Neuronal stem cell (in vitro differentiated cells): ENCODE data around the gene ENOX1.

Experiments
- DNase-seq: peaks from one replicate; pipeline ENCODE4 v3.0.0-alpha.2; 2013; ENCODE audit warnings: low spot score
- H2AFZ ChIP-seq: one replicate; pipeline ENCODE4 v1.6.1; 2013; ENCODE audit warnings: mild to moderate bottlenecking, low read length, inconsistent platforms
- H2AK5ac ChIP-seq: 2 replicates; pipeline ENCODE4 v1.6.1; 2013; ENCODE audit warnings: low read depth, mild to moderate bottlenecking, inconsistent platforms, low read length, moderate library complexity, mixed read lengths
- H2BK120ac ChIP-seq: 2 replicates; pipeline ENCODE4 v1.6.1; 2013; ENCODE audit warnings: low read depth, mild to moderate bottlenecking, inconsistent platforms, low read length, moderate library complexity, mixed read lengths
- H2BK12ac ChIP-seq: one replicate; pipeline ENCODE4 v1.6.1; 2013; ENCODE audit warnings: low read length, inconsistent platforms
- H2BK15ac ChIP-seq: 2 replicates; pipeline ENCODE4 v1.6.1; 2013; ENCODE audit warnings: mild to moderate bottlenecking, low read length, inconsistent platforms, mixed read lengths
- H2BK5ac ChIP-seq: one replicate; pipeline ENCODE4 v1.6.1; 2013; ENCODE audit warnings: inconsistent platforms, mild to moderate bottlenecking, low read length, moderate library complexity
- H3K14ac ChIP-seq: one replicate; pipeline ENCODE4 v1.6.1; 2013; ENCODE audit warnings: low read length, inconsistent platforms
- H3K18ac ChIP-seq: 2 replicates; pipeline ENCODE4 v1.6.1; 2013; ENCODE audit warnings: low read length, inconsistent platforms
- H3K23ac ChIP-seq: 2 replicates; pipeline ENCODE4 v1.6.1; 2013; ENCODE audit warnings: low read depth, mild to moderate bottlenecking, mixed read lengths, low read length, inconsistent platforms; ENCODE audit not compliant: poor library complexity
- H3K27ac ChIP-seq: replicated peaks from 3 replicates; pipeline ENCODE4 v1.5.1; 2013; ENCODE audit warnings: low read length, inconsistent platforms
- H3K27me3 ChIP-seq, 3 experiments: 2 replicates each; pipeline ENCODE4 v1.6.1; 2013; ENCODE audit warnings: low read length in 3 of 3, mild to moderate bottlenecking in 2 of 3, inconsistent platforms in 1 of 3, low read depth in 1 of 3, mixed read lengths in 1 of 3, moderate library complexity in 1 of 3; ENCODE audit not compliant: control insufficient read depth in 3 of 3, insufficient read depth in 3 of 3
- H3K36me3 ChIP-seq, 2 donors: replicated peaks in 1 of 2; 2 replicates each; pipeline ENCODE4 v1.6.1; 2013; ENCODE audit warnings: low read length in 2 of 2; ENCODE audit not compliant: control insufficient read depth in 2 of 2, insufficient read depth in 2 of 2
- H3K4ac ChIP-seq: 2 replicates; pipeline ENCODE4 v1.6.1; 2013; ENCODE audit warnings: inconsistent platforms, mild to moderate bottlenecking, low read length, moderate library complexity
- H3K4me1 ChIP-seq, 2 donors: 1 replicate in 1 of 2; 2 replicates in 1 of 2; pipeline ENCODE4 v1.6.1; 2013; ENCODE audit warnings: low read length in 2 of 2, low read depth in 1 of 2; ENCODE audit not compliant: control insufficient read depth in 2 of 2, insufficient read depth in 1 of 2
- H3K4me2 ChIP-seq: one replicate; pipeline ENCODE4 v1.6.1; 2013; ENCODE audit warnings: mild to moderate bottlenecking, low read length, inconsistent platforms; ENCODE audit not compliant: insufficient read depth, poor library complexity, severe bottlenecking
- H3K4me3 ChIP-seq, 2 donors: 2 replicates each; pipeline ENCODE4 v1.5.1; 2013; ENCODE audit warnings: low read length in 2 of 2, mild to moderate bottlenecking in 2 of 2, inconsistent platforms in 1 of 2, moderate library complexity in 1 of 2
- H3K79me1 ChIP-seq: one replicate; pipeline ENCODE4 v1.6.1; 2013; ENCODE audit warnings: low read depth, mild to moderate bottlenecking, inconsistent platforms, low read length, moderate library complexity
- H3K9ac ChIP-seq: one replicate; pipeline ENCODE4 v1.6.1; 2013; ENCODE audit warnings: mild to moderate bottlenecking, low read depth, low read length, inconsistent platforms; ENCODE audit not compliant: poor library complexity
- H3K9me3 ChIP-seq, 2 donors: replicated peaks in 1 of 2; 2 replicates each; pipeline versions ENCODE3 to v1.6.1; 2013; ENCODE audit warnings: low read length in 2 of 2, mild to moderate bottlenecking in 2 of 2, inconsistent platforms in 1 of 2, low read depth in 1 of 2, mixed read lengths in 1 of 2, moderate library complexity in 1 of 2; ENCODE audit not compliant: control insufficient read depth in 2 of 2, insufficient read depth in 1 of 2
- H4K8ac ChIP-seq: one replicate; pipeline ENCODE4 v1.6.1; 2013; ENCODE audit warnings: low read depth, mild to moderate bottlenecking, inconsistent platforms, low read length, moderate library complexity
- H4K91ac ChIP-seq: one replicate; pipeline ENCODE4 v1.6.1; 2013; ENCODE audit warnings: low read length, low read depth, mild to moderate bottlenecking, inconsistent platforms; ENCODE audit not compliant: poor library complexity
- WGBS, 2 donors: extraction: QIAGEN DNeasy Blood & Tissue Kit; methylation state at CpG; one replicate each; pipeline ENCODE4 v1.1.7; 2013; ENCODE audit warnings: missing lambda C conversion rate in 2 of 2, mixed read lengths in 1 of 2; ENCODE audit not compliant: insufficient read length in 2 of 2, insufficient replicate concordance in 1 of 2; ENCODE audit errors: extremely low coverage in 2 of 2; 5-methylcytosine and 5-hydroxymethylcytosine counted together

The ENOX1 gene

GRCh38 chr13:43697323-43697722, 89.4 kb downstream of the ENOX1 start:
- no peak overlapping the region for H2BK15ac ChIP-seq
- no peaks in the 10 kb centered on the region for H3K79me1 ChIP-seq
- no peak overlapping the region for H3K4me3 ChIP-seq
- H2AFZ ChIP-seq, result no peak overlapping the region
- H4K91ac ChIP-seq, result no peak overlapping the region
- H4K8ac ChIP-seq, result no peak overlapping the region
- no peak for DNase-seq
- no peaks in the 10 kb centered on the region for H3K36me3 ChIP-seq
- no peak overlapping the region for H3K23ac ChIP-seq
- no peak overlapping the region for H3K27ac ChIP-seq
- no peak overlapping the region for H2BK120ac ChIP-seq
- no peak overlapping the region for H3K9ac ChIP-seq
- H3K9me3 ChIP-seq, result no peaks in the 10 kb centered on the region
- H3K14ac ChIP-seq, result no peak overlapping the region
- H2BK5ac ChIP-seq, result no peak overlapping the region
- no peak overlapping the region for H2AK5ac ChIP-seq
- WGBS, 2 donors, result no CpG with 5 or more reads among the region's 2 CpGs
- H3K18ac ChIP-seq, result no peak overlapping the region
- peaks cover 0 to 2% of the 10 kb centered on the region in 2 donors for H3K4me1 ChIP-seq
- H3K4ac ChIP-seq, result no peak overlapping the region
- H3K4me2 ChIP-seq, result no peak overlapping the region
- H3K27me3 ChIP-seq, result no peaks in the 10 kb centered on the region
- H2BK12ac ChIP-seq, result no peak overlapping the region

GRCh38 chr13:43694146-43694664, 92.6 kb downstream of the ENOX1 start:
- H3K27ac ChIP-seq, result no peak overlapping the region
- H3K36me3 ChIP-seq, result no peaks in the 10 kb centered on the region
- no peaks in the 10 kb centered on the region for H3K9me3 ChIP-seq
- peaks cover 0 to 2% of the 10 kb centered on the region in 2 donors for H3K4me1 ChIP-seq
- no peak overlapping the region for H3K14ac ChIP-seq
- no peak for DNase-seq
- H2BK120ac ChIP-seq, result no peak overlapping the region
- H2BK5ac ChIP-seq, result no peak overlapping the region
- H3K9ac ChIP-seq, result no peak overlapping the region
- no CpG with 5 or more reads among the region's 1 CpG for WGBS, 2 donors
- no peak overlapping the region for H3K4me2 ChIP-seq
- H2BK15ac ChIP-seq, result no peak overlapping the region
- no peaks in the 10 kb centered on the region for H3K79me1 ChIP-seq
- no peak overlapping the region for H2AFZ ChIP-seq
- no peak overlapping the region for H2BK12ac ChIP-seq
- no peaks in the 10 kb centered on the region for H3K27me3 ChIP-seq
- H4K91ac ChIP-seq, result no peak overlapping the region
- no peak overlapping the region for H2AK5ac ChIP-seq
- H4K8ac ChIP-seq, result no peak overlapping the region
- no peak overlapping the region for H3K18ac ChIP-seq
- no peak overlapping the region for H3K4ac ChIP-seq
- H3K4me3 ChIP-seq, result no peak overlapping the region
- no peak overlapping the region for H3K23ac ChIP-seq

- Histone ChIP-seq H2AFZ (no peak overlapping the region), H2BK120ac (no peak overlapping the region), H4K91ac (no peak overlapping the region), H3K4ac (no peak overlapping the region), H4K8ac (no peak overlapping the region), H3K9ac (no peak overlapping the region), H3K23ac (no peak overlapping the region), H2BK5ac (no peak overlapping the region), H3K27ac (no peak overlapping the region), H3K18ac (no peak overlapping the region), H3K27me3 (no peaks in the 10 kb centered on the region), H3K79me1 (no peaks in the 10 kb centered on the region), H3K14ac (no peak overlapping the region), H3K4me1 (peaks cover 0 to 2% of the 10 kb centered on the region in 2 donors), H3K36me3 (no peaks in the 10 kb centered on the region), H3K4me2 (no peak overlapping the region), H2AK5ac (no peak overlapping the region), H2BK12ac (no peak overlapping the region), H3K4me3 (no peak overlapping the region), H2BK15ac (no peak overlapping the region), H3K9me3 (no peaks in the 10 kb centered on the region)
- WGBS, 2 donors, result 100% methylated on average over 1 of the region's 2 CpGs
- no peak for DNase-seq
Observed at GRCh38 chr13:43693639-43694038, 93.1 kb downstream of the ENOX1 start.

- no peak overlapping the region for H2AK5ac ChIP-seq
- no peaks in the 10 kb centered on the region for H3K9me3 ChIP-seq
- H3K4me1 ChIP-seq, result peaks cover 2 to 6% of the 10 kb centered on the region in 2 donors
- no CpG with 5 or more reads among the region's 3 CpGs for WGBS, 2 donors
- H2BK120ac ChIP-seq, result no peak overlapping the region
- DNase-seq, result no peak
- no peak overlapping the region for H3K9ac ChIP-seq
- no peaks in the 10 kb centered on the region for H3K27me3 ChIP-seq
- H3K36me3 ChIP-seq, result no peaks in the 10 kb centered on the region
- H3K23ac ChIP-seq, result no peak overlapping the region
- no peak overlapping the region for H2BK5ac ChIP-seq
- H4K8ac ChIP-seq, result no peak overlapping the region
- H4K91ac ChIP-seq, result no peak overlapping the region
- H3K4ac ChIP-seq, result no peak overlapping the region
- no peak overlapping the region for H2BK12ac ChIP-seq
- no peak overlapping the region for H3K18ac ChIP-seq
- no peak overlapping the region for H3K14ac ChIP-seq
- H2BK15ac ChIP-seq, result no peak overlapping the region
- H2AFZ ChIP-seq, result no peak overlapping the region
- no peak overlapping the region for H3K27ac ChIP-seq
- H3K4me3 ChIP-seq, result no peak overlapping the region
- H3K4me2 ChIP-seq, result no peak overlapping the region
- no peaks in the 10 kb centered on the region for H3K79me1 ChIP-seq
Observed at GRCh38 chr13:43688227-43688907, 98.4 kb downstream of the ENOX1 start.
